Stimulated activated memory B cell treated with anti-CD40 and anti-IgM and Interleukin-4, amounts not matched to agents 10 μg/mL and 1 μg/mL and 100 μg/mL, for 72 hours (primary cell): ENCODE data around the gene ZNF749.
"Not testable (repeated sequence)": the region's sequence is repeated elsewhere in the genome, so short reads cannot be mapped to it uniquely, and the experiment has no call there.

Experiments
- ATAC-seq: fragments of 150-1000 bp; cut with Tn5 transposase; 2 replicates; pipeline ENCODE4 v1.10.0; 2021
- H3K27ac Mint-ChIP-seq: one replicate; pipeline ENCODE4 v1.8.0; 2022; ENCODE audit warnings: mild to moderate bottlenecking, mixed read lengths
- H3K27me3 Mint-ChIP-seq: one replicate; pipeline ENCODE4 v1.8.0; 2022; ENCODE audit warnings: mixed read lengths
- H3K36me3 Mint-ChIP-seq: one replicate; pipeline ENCODE4 v1.8.0; 2022; ENCODE audit warnings: mixed read lengths
- H3K4me1 Mint-ChIP-seq: one replicate; pipeline ENCODE4 v1.8.0; 2022; ENCODE audit warnings: mixed read lengths
- H3K4me3 Mint-ChIP-seq: one replicate; pipeline ENCODE4 v1.8.0; 2022; ENCODE audit warnings: mild to moderate bottlenecking, moderate library complexity, mixed read lengths
- H3K9me3 Mint-ChIP-seq: one replicate; pipeline ENCODE4 v1.8.0; 2022; ENCODE audit warnings: mixed read lengths

ZNF749 gene

GRCh38 chr19:57438925-57439324 lies 3.8 kb downstream of the ZNF749 start:
- Mint-ChIP-seq H3K4me1 (peaks cover 60% of the 10 kb centered on the region), H3K36me3 (peaks cover 55% of the 10 kb centered on the region), H3K9me3 (peaks cover 6% of the 10 kb centered on the region), H3K27ac (no peak overlapping the region), H3K27me3 (no peaks in the 10 kb centered on the region), H3K4me3 (no peak overlapping the region)
- no peak for ATAC-seq

DNA sequence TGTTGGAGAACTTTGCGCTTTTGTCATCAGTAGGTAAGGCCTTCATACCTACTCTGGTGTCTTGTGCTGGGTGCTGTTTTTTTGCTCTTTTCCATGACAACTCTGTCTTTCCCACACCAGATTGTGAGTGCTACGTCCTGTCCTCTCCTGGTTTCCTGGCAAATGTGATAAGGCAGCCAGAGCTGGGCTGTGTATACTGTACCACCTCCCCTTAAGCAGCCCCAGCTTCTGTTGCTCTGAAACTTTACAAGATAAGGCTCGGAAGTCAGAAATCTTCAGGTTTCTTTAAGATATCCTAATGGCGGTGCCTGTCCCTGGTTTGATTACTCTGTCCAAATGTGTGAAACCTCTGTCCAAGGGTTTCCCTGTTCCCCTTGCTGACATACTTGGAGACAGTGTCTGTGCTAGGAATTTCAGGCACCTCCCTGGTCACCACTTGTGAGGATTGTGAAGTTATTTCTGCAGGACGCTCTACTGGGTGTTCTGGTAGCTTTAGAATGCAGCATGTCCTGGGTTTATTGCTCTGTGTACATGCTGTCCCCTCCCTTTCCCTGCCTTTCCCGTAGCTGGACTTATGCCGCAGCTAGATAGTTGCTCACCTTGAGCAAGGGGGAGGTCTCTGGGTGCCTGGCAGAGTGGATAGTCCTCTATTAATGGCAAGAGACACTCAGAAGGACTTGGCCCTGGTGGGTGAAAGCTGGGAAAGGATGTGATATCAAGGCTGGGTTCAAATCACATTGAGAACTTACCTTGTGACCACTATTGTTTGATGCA lies 7.0 kb downstream of the ZNF749 start:
- Mint-ChIP-seq H3K36me3 (peaks cover 79% of the 10 kb centered on the region), H3K9me3 (peaks cover 11% of the 10 kb centered on the region), H3K27me3 (no peaks in the 10 kb centered on the region), H3K27ac (no peak overlapping the region), H3K4me1 (peaks cover 36% of the 10 kb centered on the region), H3K4me3 (no peak overlapping the region)
- ATAC-seq: no peak

GRCh38 chr19:57443121-57443696 lies 8.1 kb downstream of the ZNF749 start:
- H3K27me3 Mint-ChIP-seq: no peaks in the 10 kb centered on the region
- H3K36me3 Mint-ChIP-seq: peaks cover 79% of the 10 kb centered on the region
- H3K4me3 Mint-ChIP-seq: no peak overlapping the region
- no peak overlapping the region for H3K27ac Mint-ChIP-seq
- peaks cover 11% of the 10 kb centered on the region for H3K9me3 Mint-ChIP-seq
- peak; percentile 69 for ATAC-seq
- H3K4me1 Mint-ChIP-seq: peaks cover 36% of the 10 kb centered on the region

- Mint-ChIP-seq H3K27me3 (no peaks in the 10 kb centered on the region), H3K4me1 (no peaks in the 10 kb centered on the region), H3K4me3 (no peak overlapping the region), H3K9me3 (peaks cover 14% of the 10 kb centered on the region), H3K36me3 (peaks cover 65% of the 10 kb centered on the region), H3K27ac (no peak overlapping the region)
- ATAC-seq: no peak
Measured at GRCh38 chr19:57452307-57452706, 17.2 kb downstream of the ZNF749 start.

- H3K27me3 Mint-ChIP-seq: no peaks in the 10 kb centered on the region
- peaks cover 74% of the 10 kb centered on the region for H3K36me3 Mint-ChIP-seq
- no peak overlapping the region for H3K4me3 Mint-ChIP-seq
- H3K9me3 Mint-ChIP-seq: peaks cover 30% of the 10 kb centered on the region
- no peak for ATAC-seq
- no peak overlapping the region for H3K27ac Mint-ChIP-seq
- H3K4me1 Mint-ChIP-seq: no peaks in the 10 kb centered on the region
Measured at GRCh38 chr19:57465680-57466381, 30.7 kb downstream of the ZNF749 start.

GRCh38 chr19:57466489-57466888 lies 31.4 kb downstream of the ZNF749 start:
- Mint-ChIP-seq H3K27me3 (no peaks in the 10 kb centered on the region), H3K4me3 (no peak overlapping the region), H3K27ac (no peak overlapping the region), H3K9me3 (peaks cover 33% of the 10 kb centered on the region), H3K4me1 (no peaks in the 10 kb centered on the region), H3K36me3 (peaks cover 74% of the 10 kb centered on the region)
- ATAC-seq: no peak

DNA sequence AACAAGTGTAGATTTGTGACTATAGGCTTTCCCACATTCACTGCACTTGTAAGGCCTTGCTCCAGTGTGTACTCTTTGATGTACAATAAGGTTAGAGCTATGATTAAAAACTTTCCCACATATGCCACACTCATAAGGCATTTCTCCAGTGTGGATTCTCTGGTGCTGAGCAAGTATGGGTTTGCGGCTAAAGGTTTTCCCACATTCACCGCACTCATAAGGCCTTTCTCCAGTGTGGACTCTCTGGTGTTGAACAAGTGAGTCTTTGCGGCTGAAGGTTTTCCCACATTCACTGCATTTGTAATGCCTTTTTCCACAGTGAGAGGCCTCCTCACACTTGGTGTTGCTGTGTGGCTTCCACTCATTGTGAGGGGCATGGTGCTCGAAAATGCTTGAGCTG lies 38.5 kb downstream of the ZNF749 start:
- H3K4me3 Mint-ChIP-seq: no peak overlapping the region
- no peaks in the 10 kb centered on the region for H3K27me3 Mint-ChIP-seq
- H3K27ac Mint-ChIP-seq: no peak overlapping the region
- no peak for ATAC-seq
- H3K4me1 Mint-ChIP-seq: peaks cover 24% of the 10 kb centered on the region
- H3K36me3 Mint-ChIP-seq: peaks cover 91% of the 10 kb centered on the region
- peaks cover 37% of the 10 kb centered on the region for H3K9me3 Mint-ChIP-seq

DNA sequence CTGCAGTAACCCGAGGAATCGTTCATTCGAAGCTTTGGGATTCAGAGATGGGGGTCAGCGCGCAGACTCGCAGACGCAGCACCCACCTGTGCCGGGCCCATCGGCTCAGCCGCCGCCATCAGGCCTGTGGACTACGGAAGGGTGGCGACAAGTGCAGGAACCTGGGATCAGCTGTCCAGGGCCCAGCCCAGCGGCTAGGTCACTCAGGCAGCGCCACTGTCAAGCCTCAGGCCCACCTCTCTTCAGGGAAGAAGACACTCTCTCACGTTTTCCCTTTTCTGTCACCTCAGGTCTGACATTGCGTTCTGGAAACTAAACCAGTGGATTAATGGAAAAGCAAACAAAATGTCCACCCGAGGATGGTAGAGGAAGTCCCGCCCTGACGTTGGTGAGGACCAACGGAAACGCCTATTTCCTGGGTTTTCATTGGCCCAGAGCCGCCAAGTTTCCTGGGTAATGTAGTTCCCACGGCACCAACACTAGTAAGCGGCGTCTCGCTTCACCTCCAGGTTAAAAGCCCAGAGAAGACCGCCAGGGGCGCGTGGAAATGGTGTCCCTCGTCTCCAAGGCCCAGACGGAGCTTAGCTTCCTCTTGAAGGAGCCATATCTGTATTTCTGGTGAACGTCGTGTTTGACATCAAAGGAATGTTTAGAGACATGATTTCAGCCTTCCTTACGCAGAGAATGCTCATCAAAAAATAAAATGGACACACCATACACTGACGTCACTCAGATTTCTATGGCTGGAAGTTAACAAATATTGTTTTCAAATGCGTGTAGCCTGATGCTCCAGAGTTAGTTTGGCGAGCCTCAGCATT lies 42.3 kb downstream of the ZNF749 start, which contains the start of gene ZNF772:
ZNF772 (minus strand) TSS at position 376 of the 818 bp plus-strand sequence; CDS start at position 119, 257 bp downstream.
- Mint-ChIP-seq H3K4me3 (peak within 1 kb of the TSS; percentile 89), H3K9me3 (peaks cover 31% of the 10 kb centered on the region), H3K36me3 (peaks cover 62% of the 10 kb centered on the region), H3K27me3 (no peaks in the 10 kb centered on the region), H3K4me1 (peaks cover 24% of the 10 kb centered on the region), H3K27ac (peak within 1 kb of the TSS; percentile 94)
- peak; percentile 100 for ATAC-seq

DNA sequence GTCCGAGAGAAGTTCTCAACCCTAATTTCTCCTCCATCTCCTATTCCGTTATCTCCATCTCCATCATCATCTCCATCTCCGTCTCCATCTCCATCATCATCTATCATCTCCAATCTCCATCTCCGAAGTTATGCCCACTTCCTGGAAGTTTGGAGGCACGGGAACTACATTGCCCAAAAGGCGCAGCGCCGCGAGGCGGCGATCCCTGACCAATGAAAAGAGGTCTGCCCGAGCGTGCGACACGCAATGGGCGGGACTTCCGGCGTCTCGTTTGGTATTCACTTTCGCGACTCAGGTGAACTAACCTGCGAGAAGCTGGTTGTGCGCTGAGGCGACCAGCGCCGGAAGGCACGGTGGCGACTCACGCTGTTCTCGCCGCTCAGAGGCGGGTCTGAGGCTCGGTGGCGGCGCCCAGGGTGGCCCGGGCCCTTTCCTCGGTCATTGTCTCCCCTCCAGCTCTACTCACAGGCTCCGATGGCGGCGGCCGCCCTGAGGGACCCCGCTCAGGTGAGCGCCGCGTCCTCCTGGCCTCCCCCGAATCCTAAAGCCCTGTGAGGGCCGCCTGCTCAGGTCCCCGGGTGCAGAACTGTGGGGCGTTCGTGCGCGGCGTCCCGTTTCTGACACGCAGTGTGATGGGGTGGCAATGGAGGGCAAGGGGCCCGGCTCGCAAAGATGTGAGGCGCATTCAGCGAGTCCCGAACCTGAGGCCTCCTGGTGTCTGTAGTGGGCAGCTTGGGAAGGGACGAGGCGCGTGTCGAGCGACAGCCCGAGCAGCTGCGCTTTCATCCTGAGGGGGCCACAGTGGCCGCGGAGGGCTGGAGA lies 52.6 kb downstream of the ZNF749 start, which contains the start of gene ZNF419:
ZNF419 (plus strand) TSS at position 274 of the 822 bp plus-strand sequence; CDS start at position 475, 201 bp downstream.
- Mint-ChIP-seq H3K4me1 (peaks cover 17% of the 10 kb centered on the region), H3K4me3 (peak within 1 kb of the TSS; percentile 73), H3K36me3 (peaks cover 35% of the 10 kb centered on the region), H3K27ac (peak within 1 kb of the TSS; percentile 57), H3K9me3 (peaks cover 22% of the 10 kb centered on the region)
- ATAC-seq: peak; percentile 99
- H3K27me3 Mint-ChIP-seq: not testable (repeated sequence)

DNA sequence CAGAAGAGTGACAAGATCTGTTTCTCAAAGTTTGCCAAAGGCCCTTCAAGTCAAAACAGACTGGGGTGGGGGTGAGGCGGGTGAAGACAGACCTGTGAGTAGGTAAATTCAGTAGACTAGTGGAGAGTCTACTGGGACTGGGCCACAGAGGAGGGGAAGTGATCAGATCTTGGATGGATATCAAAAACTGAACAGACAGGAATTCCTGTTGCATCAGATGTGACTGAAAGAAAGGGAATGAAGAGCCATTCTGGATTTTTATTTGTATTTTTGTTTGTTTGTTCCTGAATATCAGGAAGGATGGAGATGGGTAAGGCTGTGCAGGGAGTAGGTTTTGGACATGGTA lies 53.1 kb downstream of the ZNF749 start:
- peaks cover 17% of the 10 kb centered on the region for H3K4me1 Mint-ChIP-seq
- peaks cover 25% of the 10 kb centered on the region for H3K9me3 Mint-ChIP-seq
- not testable (repeated sequence) for ATAC-seq, H3K27me3 Mint-ChIP-seq
- H3K27ac Mint-ChIP-seq: peak overlapping the region; percentile 57
- peak overlapping the region; percentile 60 for H3K4me3 Mint-ChIP-seq
- H3K36me3 Mint-ChIP-seq: peaks cover 41% of the 10 kb centered on the region
